IPS DF 19.7 (cell line): ENCODE measurements around the gene OR51B4.
"Not testable (repeated sequence)": the region's sequence is repeated elsewhere in the genome, so short reads cannot be mapped to it uniquely, and the experiment has no call there.

ENCODE experiments used
- DNase-seq: peaks from one replicate; pipeline ENCODE4 v3.0.0-alpha.2; 2013; ENCODE audit warnings: low read depth, low spot score

Gene OR51B4

GRCh38 chr11:5294342-5294995 lies 7.3 kb downstream of the OR51B4 start:
- DNase-seq: not testable (repeated sequence)

- DNase-seq: no peak
Observed at GRCh38 chr11:5293028-5293427, 8.7 kb downstream of the OR51B4 start.

GRCh38 chr11:5291207-5291838 lies 10.4 kb downstream of the OR51B4 start:
- DNase-seq: peak; percentile 23

- DNase-seq: no peak
Observed at GRCh38 chr11:5290106-5290505, 11.6 kb downstream of the OR51B4 start.

- DNase-seq: no peak
Observed at GRCh38 chr11:5289696-5290095, 12.1 kb downstream of the OR51B4 start.

- DNase-seq: no peak
Observed at GRCh38 chr11:5288906-5289550, 12.7 kb downstream of the OR51B4 start.

- DNase-seq: no peak
Observed at GRCh38 chr11:5288108-5288905, 13.4 kb downstream of the OR51B4 start.

- DNase-seq: no peak
Observed at GRCh38 chr11:5286901-5287300, 14.8 kb downstream of the OR51B4 start.

- DNase-seq: no peak
Observed at GRCh38 chr11:5286351-5286750, 15.4 kb downstream of the OR51B4 start.

- DNase-seq: no peak
Observed at GRCh38 chr11:5285703-5286340, 15.9 kb downstream of the OR51B4 start.

GRCh38 chr11:5284637-5285036 lies 17.1 kb downstream of the OR51B4 start:
- DNase-seq: no peak

GRCh38 chr11:5283882-5284281 lies 17.9 kb downstream of the OR51B4 start:
- no peak for DNase-seq

GRCh38 chr11:5283086-5283485 lies 18.7 kb downstream of the OR51B4 start:
- DNase-seq: no peak

- DNase-seq: no peak
Observed at GRCh38 chr11:5282628-5283027, 19.1 kb downstream of the OR51B4 start.

- DNase-seq: no peak
Observed at GRCh38 chr11:5281596-5281995, 20.1 kb downstream of the OR51B4 start.

GRCh38 chr11:5280582-5281102 lies 21.1 kb downstream of the OR51B4 start:
- peak; percentile 64 for DNase-seq

- DNase-seq: no peak
Observed at GRCh38 chr11:5279471-5280090, 22.2 kb downstream of the OR51B4 start.

- DNase-seq: no peak
Observed at GRCh38 chr11:5277807-5278382, 23.9 kb downstream of the OR51B4 start.

GRCh38 chr11:5276697-5277096 lies 25.0 kb downstream of the OR51B4 start:
- no peak for DNase-seq

- no peak for DNase-seq
Observed at GRCh38 chr11:5275369-5276110, 26.2 kb downstream of the OR51B4 start.
